Activated CD8-positive, alpha-beta T cell treated with anti-CD3 and anti-CD28 coated beads, Interleukin-2, amount 10 ng/mL, durations not matched to agents 7 days and 5 days (primary cell): ENCODE results near the gene OGFRL1. TPM values are rescaled to one million over a fixed set of nuclear protein-coding genes. Genes with fewer than 3 reads are reported as not detected.
A peak's percentile ranks its signal among the peaks of the same experiment; 100 is the strongest.

Source experiments
- ATAC-seq: fragments of 150-1000 bp; cut with Tn5 transposase; one replicate; pipeline ENCODE4 v1.10.0; 2021; ENCODE audit warnings: moderate library complexity
- CTCF ChIA-PET: fragments of 350-600 bp; sonication (Branson Sonifier 250); formaldehyde crosslinking; loops from one replicate; lab custom pipeline; 2021; ENCODE audit warnings: antibody characterized with exemption; lab: Charles Lee
- POLR2A ChIA-PET: fragments of 350-600 bp; sonication (Branson Sonifier 250); formaldehyde crosslinking; loops from one replicate; lab custom pipeline; 2021; ENCODE audit warnings: antibody characterized with exemption; lab: Charles Lee
- DNase-seq: peaks from one replicate; pipeline ENCODE4 v3.0.0-alpha.2; 2020
- H3K27ac Mint-ChIP-seq: one replicate; pipeline ENCODE4 v1.8.0; 2021; ENCODE audit warnings: mild to moderate bottlenecking, mixed read lengths
- H3K27me3 Mint-ChIP-seq: one replicate; pipeline ENCODE4 v1.8.0; 2021; ENCODE audit warnings: low read depth, mixed read lengths
- H3K36me3 Mint-ChIP-seq: one replicate; pipeline ENCODE4 v1.8.0; 2021; ENCODE audit warnings: low read depth, mixed read lengths
- H3K4me1 Mint-ChIP-seq: one replicate; pipeline ENCODE4 v1.8.0; 2021; ENCODE audit warnings: low read depth, mixed read lengths
- H3K4me3 Mint-ChIP-seq: one replicate; pipeline ENCODE4 v1.8.0; 2021; ENCODE audit warnings: mild to moderate bottlenecking, mixed read lengths
- H3K9me3 Mint-ChIP-seq: one replicate; pipeline ENCODE4 v1.8.0; 2022; ENCODE audit warnings: mixed read lengths; ENCODE audit not compliant: insufficient read depth
- total RNA-seq, 2 experiments: library from RNA; stranded (reverse); gene quantifications; one replicate each; pipeline ENCODE4 v1.2.3, GENCODE V29; 2021

The OGFRL1 gene
- total RNA-seq, 2 experiments from 2014 or later: 8.4 to 8.8 TPM

- Mint-ChIP-seq H3K27ac (peak overlapping the region; percentile 74), H3K27me3 (peaks cover 6% of the 10 kb centered on the region), H3K36me3 (peaks cover 8% of the 10 kb centered on the region), H3K4me3 (peak overlapping the region; percentile 73), H3K4me1 (peaks cover 33% of the 10 kb centered on the region), H3K9me3 (no peaks in the 10 kb centered on the region)
- ATAC-seq (no peak), DNase-seq (no peak)
- ChIA-PET POLR2A (interaction anchor here (0.9 to 1.0 kb wide), 4 partner anchors 8 to 89 kb away, joined by 3 read pairs; no protein-coding TSS in a partner anchor), CTCF (interaction anchor here (0.7 to 0.9 kb wide), 2 partner anchors 18 to 32 kb away, joined by 3 to 4 read pairs; no protein-coding TSS in a partner anchor)
Measured at GRCh38 chr6:71287926-71288227, 734 bp upstream of the OGFRL1 start.

- CTCF ChIA-PET: interaction anchor here (1.0 kb wide), 1 partner anchor 19 kb away, joined by 3 read pairs; no protein-coding TSS in a partner anchor
- Mint-ChIP-seq H3K9me3 (no peaks in the 10 kb centered on the region), H3K27ac (peak overlapping the region; percentile 73), H3K36me3 (peaks cover 18% of the 10 kb centered on the region), H3K4me1 (peaks cover 33% of the 10 kb centered on the region), H3K27me3 (peaks cover 6% of the 10 kb centered on the region), H3K4me3 (peak overlapping the region; percentile 75)
- DNase-seq (peak; percentile 49), ATAC-seq (peak; percentile 42)
- POLR2A ChIA-PET: interaction anchor here (0.8 to 1.0 kb wide), 2 partner anchors 39 to 61 kb away, joined by 3 read pairs; no protein-coding TSS in a partner anchor
Measured at GRCh38 chr6:71289039-71289801, 609 bp downstream of the OGFRL1 start.

- ChIA-PET POLR2A (interaction anchor here (0.8 kb wide), 1 partner anchor 39 kb away, joined by 3 read pairs; no protein-coding TSS in a partner anchor), CTCF (interaction anchor here (1.0 kb wide), 1 partner anchor 18 kb away, joined by 3 read pairs; no protein-coding TSS in a partner anchor)
- peak overlapping the region; percentile 73 for H3K27ac Mint-ChIP-seq
- H3K36me3 Mint-ChIP-seq: peaks cover 21% of the 10 kb centered on the region
- peak overlapping the region; percentile 75 for H3K4me3 Mint-ChIP-seq
- no peaks in the 10 kb centered on the region for H3K9me3 Mint-ChIP-seq
- peaks cover 2% of the 10 kb centered on the region for H3K27me3 Mint-ChIP-seq
- peaks cover 33% of the 10 kb centered on the region for H3K4me1 Mint-ChIP-seq
- DNase-seq: no peak
- ATAC-seq: no peak
Measured at GRCh38 chr6:71289802-71290175, 1.2 kb downstream of the OGFRL1 start.

- peaks cover 2% of the 10 kb centered on the region for H3K27me3 Mint-ChIP-seq
- H3K4me1 Mint-ChIP-seq: peaks cover 33% of the 10 kb centered on the region
- H3K27ac Mint-ChIP-seq: no peak overlapping the region
- H3K36me3 Mint-ChIP-seq: peaks cover 23% of the 10 kb centered on the region
- no peaks in the 10 kb centered on the region for H3K9me3 Mint-ChIP-seq
- no peak for DNase-seq
- ChIA-PET POLR2A (no interaction called here), CTCF (no interaction called here)
- peak overlapping the region; percentile 75 for H3K4me3 Mint-ChIP-seq
- no peak for ATAC-seq
Measured at GRCh38 chr6:71290611-71291010, 2.0 kb downstream of the OGFRL1 start.

- no peak for ATAC-seq
- ChIA-PET POLR2A (no interaction called here), CTCF (no interaction called here)
- Mint-ChIP-seq H3K27ac (no peak overlapping the region), H3K27me3 (peaks cover 2% of the 10 kb centered on the region), H3K4me3 (no peak overlapping the region), H3K36me3 (peaks cover 31% of the 10 kb centered on the region), H3K9me3 (no peaks in the 10 kb centered on the region), H3K4me1 (peaks cover 33% of the 10 kb centered on the region)
- DNase-seq: no peak
Measured at GRCh38 chr6:71292001-71292400, 3.4 kb downstream of the OGFRL1 start.

- DNase-seq (no peak), ATAC-seq (no peak)
- Mint-ChIP-seq H3K4me3 (no peak overlapping the region), H3K9me3 (no peaks in the 10 kb centered on the region), H3K27ac (no peak overlapping the region), H3K36me3 (peaks cover 33% of the 10 kb centered on the region), H3K4me1 (peaks cover 23% of the 10 kb centered on the region), H3K27me3 (peaks cover 2% of the 10 kb centered on the region)
- CTCF ChIA-PET: no interaction called here
- POLR2A ChIA-PET: no interaction called here
Measured at GRCh38 chr6:71294121-71294523, 5.5 kb downstream of the OGFRL1 start.

GRCh38 chr6:71298459-71298858 is 9.8 kb downstream of the OGFRL1 start:
- ATAC-seq (no peak), DNase-seq (no peak)
- no peak overlapping the region for H3K4me3 Mint-ChIP-seq
- no peaks in the 10 kb centered on the region for H3K27me3 Mint-ChIP-seq
- CTCF ChIA-PET: no interaction called here
- H3K9me3 Mint-ChIP-seq: no peaks in the 10 kb centered on the region
- POLR2A ChIA-PET: no interaction called here
- H3K36me3 Mint-ChIP-seq: peaks cover 33% of the 10 kb centered on the region
- H3K27ac Mint-ChIP-seq: no peak overlapping the region
- H3K4me1 Mint-ChIP-seq: no peaks in the 10 kb centered on the region

- Mint-ChIP-seq H3K4me3 (no peak overlapping the region), H3K36me3 (peaks cover 25% of the 10 kb centered on the region), H3K27ac (no peak overlapping the region), H3K27me3 (no peaks in the 10 kb centered on the region), H3K9me3 (no peaks in the 10 kb centered on the region), H3K4me1 (no peaks in the 10 kb centered on the region)
- ChIA-PET POLR2A (no interaction called here), CTCF (no interaction called here)
- ATAC-seq (no peak), DNase-seq (no peak)
Measured at GRCh38 chr6:71299541-71300470, 11.2 kb downstream of the OGFRL1 start.

- H3K9me3 Mint-ChIP-seq: no peaks in the 10 kb centered on the region
- ATAC-seq (no peak), DNase-seq (no peak)
- H3K4me1 Mint-ChIP-seq: no peaks in the 10 kb centered on the region
- peaks cover 23% of the 10 kb centered on the region for H3K36me3 Mint-ChIP-seq
- no peak overlapping the region for H3K4me3 Mint-ChIP-seq
- H3K27ac Mint-ChIP-seq: no peak overlapping the region
- ChIA-PET CTCF (no interaction called here), POLR2A (no interaction called here)
- no peaks in the 10 kb centered on the region for H3K27me3 Mint-ChIP-seq
Measured at GRCh38 chr6:71300561-71301168, 12.1 kb downstream of the OGFRL1 start.

GRCh38 chr6:71301546-71301945 is 12.9 kb downstream of the OGFRL1 start:
- no peak for ATAC-seq
- Mint-ChIP-seq H3K27me3 (no peaks in the 10 kb centered on the region), H3K4me3 (no peak overlapping the region), H3K36me3 (peaks cover 20% of the 10 kb centered on the region), H3K9me3 (no peaks in the 10 kb centered on the region), H3K4me1 (no peaks in the 10 kb centered on the region), H3K27ac (no peak overlapping the region)
- DNase-seq: no peak
- POLR2A ChIA-PET: no interaction called here
- CTCF ChIA-PET: no interaction called here

- no peaks in the 10 kb centered on the region for H3K36me3 Mint-ChIP-seq
- H3K27me3 Mint-ChIP-seq: peaks cover 8% of the 10 kb centered on the region
- no peaks in the 10 kb centered on the region for H3K4me1 Mint-ChIP-seq
- ChIA-PET POLR2A (no interaction called here), CTCF (no interaction called here)
- no peak overlapping the region for H3K27ac Mint-ChIP-seq
- H3K4me3 Mint-ChIP-seq: no peak overlapping the region
- no peak for DNase-seq
- no peaks in the 10 kb centered on the region for H3K9me3 Mint-ChIP-seq
- ATAC-seq: no peak
Measured at GRCh38 chr6:71309656-71310055, 21.0 kb downstream of the OGFRL1 start.
